Neural cell (in vitro differentiated cells): ENCODE measurements around the gene KANSL1L. TPM values are rescaled to one million over a fixed set of nuclear protein-coding genes. Genes with fewer than 3 reads are reported as not detected.

Source experiments
- H2AFZ ChIP-seq: fragments of 200-600, 300-800 bp; sonication (generic), shearing (Covaris generic); 2 replicates; pipeline ENCODE4 v1.6.0; 2014; ENCODE audit warnings: low read depth, mild to moderate bottlenecking, antibody characterized with exemption, low read length, moderate library complexity
- H3F3A ChIP-seq: fragments of 200-600 bp; shearing (Covaris generic); 2 replicates; pipeline ENCODE4 v1.6.1; 2016; ENCODE audit warnings: mild to moderate bottlenecking, moderate library complexity, mixed read lengths, antibody characterized with exemption, low read length; ENCODE audit not compliant: insufficient read depth, poor library complexity, severe bottlenecking
- H3K27ac ChIP-seq: fragments of 200-600, 300-800 bp; sonication (generic), shearing (Covaris generic); 2 replicates; pipeline ENCODE4 v1.5.1; 2014; ENCODE audit warnings: mild to moderate bottlenecking, low read length, moderate library complexity
- H3K27me3 ChIP-seq: fragments of 300-800, 200-600 bp; sonication (generic), shearing (Covaris generic); 2 replicates; pipeline ENCODE4 v1.6.0; 2014; ENCODE audit warnings: mild to moderate bottlenecking, low read depth, low read length, moderate library complexity; ENCODE audit not compliant: insufficient read depth
- H3K36me3 ChIP-seq: fragments of 300-800, 200-600 bp; sonication (generic), shearing (Covaris generic); 2 replicates; pipeline ENCODE4 v1.5.1; 2014; ENCODE audit warnings: mild to moderate bottlenecking, antibody characterized with exemption, low read length, moderate library complexity; ENCODE audit not compliant: insufficient read depth
- H3K4me2 ChIP-seq: fragments of 300-800, 200-600 bp; sonication (generic), shearing (Covaris generic); 2 replicates; pipeline ENCODE4 v1.6.0; 2014; ENCODE audit warnings: mild to moderate bottlenecking, low read length
- H3K4me3 ChIP-seq: fragments of 300-800, 200-600 bp; sonication (generic), shearing (Covaris generic); 2 replicates; pipeline ENCODE4 v1.5.1; 2014; ENCODE audit warnings: mild to moderate bottlenecking, low read length, moderate library complexity
- H3K79me2 ChIP-seq: fragments of 200-600 bp; shearing (Covaris generic); replicated peaks from 2 replicates; pipeline ENCODE4 v1.6.0; 2014; ENCODE audit warnings: mild to moderate bottlenecking, low read length, moderate library complexity; ENCODE audit not compliant: insufficient read depth
- H3K9ac ChIP-seq: fragments of 300-800, 200-600 bp; sonication (generic), shearing (Covaris generic); 2 replicates; pipeline ENCODE4 v1.6.1; 2016; ENCODE audit warnings: mild to moderate bottlenecking, low read length, mixed read lengths
- H3K9me2 ChIP-seq: fragments of 200-600 bp; shearing (Covaris generic); 2 replicates; pipeline ENCODE4 v1.6.1; 2016; ENCODE audit warnings: mild to moderate bottlenecking, low read length, mixed read lengths; ENCODE audit not compliant: insufficient read depth
- H3K9me3 ChIP-seq: fragments of 200-600, 300-800 bp; sonication (generic), shearing (Covaris generic); 2 replicates; pipeline ENCODE4 v1.6.1; 2016; ENCODE audit warnings: mild to moderate bottlenecking, mixed run types, low read length, moderate library complexity, mixed read lengths
- H4K20me1 ChIP-seq: fragments of 200-600 bp; shearing (Covaris generic); 2 replicates; pipeline ENCODE4 v1.6.1; 2016; ENCODE audit warnings: mild to moderate bottlenecking, mixed run types; ENCODE audit not compliant: insufficient read depth
- CTCF ChIP-seq: fragments of 450-650 bp; IDR thresholded peaks from 2 replicates; pipeline ENCODE4 v1.5.1; 2014; ENCODE audit warnings: antibody characterized with exemption, mild to moderate bottlenecking, moderate library complexity; ENCODE audit not compliant: poor library complexity, severe bottlenecking
- EP300 ChIP-seq: fragments of 450-650 bp; conservative IDR thresholded peaks from 2 replicates; pipeline ENCODE4 v1.6.1; 2014; ENCODE audit warnings: antibody characterized with exemption, mild to moderate bottlenecking, moderate library complexity; ENCODE audit not compliant: poor library complexity, severe bottlenecking
- EZH2 ChIP-seq: fragments of 200-600, 300-800 bp; shearing (Covaris generic), sonication (generic); IDR thresholded peaks from 2 replicates; pipeline ENCODE4 v1.6.1; 2014; ENCODE audit warnings: antibody characterized with exemption, low read length, borderline replicate concordance, mild to moderate bottlenecking; ENCODE audit not compliant: insufficient read depth, poor library complexity, severe bottlenecking
- MXI1 ChIP-seq: fragments of 450-650 bp; conservative IDR thresholded peaks from 2 replicates; pipeline ENCODE4 v1.6.1; 2014; ENCODE audit warnings: antibody characterized with exemption, mild to moderate bottlenecking; ENCODE audit not compliant: poor library complexity, severe bottlenecking
- POLR2AphosphoS5 ChIP-seq: IDR thresholded peaks from 2 replicates; pipeline ENCODE4 v1.6.1; 2012
- RAD21 ChIP-seq: fragments of 450-650 bp; conservative IDR thresholded peaks from 2 replicates; pipeline ENCODE4 v1.6.1; 2014; ENCODE audit warnings: antibody characterized with exemption, mild to moderate bottlenecking, moderate library complexity
- SMC3 ChIP-seq: fragments of 450-650 bp; conservative IDR thresholded peaks from 2 replicates; pipeline ENCODE4 v1.6.1; 2014; ENCODE audit warnings: antibody characterized with exemption, mild to moderate bottlenecking, moderate library complexity; ENCODE audit not compliant: poor library complexity
- TAF1 ChIP-seq: IDR thresholded peaks from 2 replicates; pipeline ENCODE4 v1.6.1; 2012; ENCODE audit warnings: low read depth
- polyA plus RNA-seq: library from polyadenylated mRNA; depleted of rRNA; stranded (reverse); fragments of >200 nt; gene quantifications from 2 replicates; pipeline ENCODE4 v1.2.3, GENCODE V29; 2014
- TF ChIP-seq, protein P1 (sequence below): IDR thresholded peaks from 2 replicates; pipeline ENCODE4 v1.6.1; 2012; ENCODE audit warnings: borderline replicate concordance

KANSL1L gene
- polyA plus RNA-seq, 1 donor from 2014 or later = 27.6 TPM

GRCh38 chr2:209984291-209984690, 186.9 kb downstream of the KANSL1L start:
- H3K9ac ChIP-seq = no peak overlapping the region

GRCh38 chr2:209977386-209978239, 193.6 kb downstream of the KANSL1L start:
- Histone ChIP-seq H2AFZ (no peak overlapping the region), H3K4me3 (no peak overlapping the region), H3K79me2 (no peaks in the 10 kb centered on the region), H3K9me3 (no peaks in the 10 kb centered on the region), H3K9me2 (no peaks in the 10 kb centered on the region), H4K20me1 (no peaks in the 10 kb centered on the region), H3K27ac (no peak overlapping the region), H3K27me3 (no peaks in the 10 kb centered on the region), H3K4me2 (no peak overlapping the region), H3K36me3 (no peaks in the 10 kb centered on the region), H3K9ac (no peak overlapping the region), H3F3A (no peaks in the 10 kb centered on the region)
- TF ChIP-seq SMC3 (peak; percentile 80), RAD21 (peak; percentile 78), CTCF (peak; percentile 70)
- TF ChIP-seq, protein P1, sequence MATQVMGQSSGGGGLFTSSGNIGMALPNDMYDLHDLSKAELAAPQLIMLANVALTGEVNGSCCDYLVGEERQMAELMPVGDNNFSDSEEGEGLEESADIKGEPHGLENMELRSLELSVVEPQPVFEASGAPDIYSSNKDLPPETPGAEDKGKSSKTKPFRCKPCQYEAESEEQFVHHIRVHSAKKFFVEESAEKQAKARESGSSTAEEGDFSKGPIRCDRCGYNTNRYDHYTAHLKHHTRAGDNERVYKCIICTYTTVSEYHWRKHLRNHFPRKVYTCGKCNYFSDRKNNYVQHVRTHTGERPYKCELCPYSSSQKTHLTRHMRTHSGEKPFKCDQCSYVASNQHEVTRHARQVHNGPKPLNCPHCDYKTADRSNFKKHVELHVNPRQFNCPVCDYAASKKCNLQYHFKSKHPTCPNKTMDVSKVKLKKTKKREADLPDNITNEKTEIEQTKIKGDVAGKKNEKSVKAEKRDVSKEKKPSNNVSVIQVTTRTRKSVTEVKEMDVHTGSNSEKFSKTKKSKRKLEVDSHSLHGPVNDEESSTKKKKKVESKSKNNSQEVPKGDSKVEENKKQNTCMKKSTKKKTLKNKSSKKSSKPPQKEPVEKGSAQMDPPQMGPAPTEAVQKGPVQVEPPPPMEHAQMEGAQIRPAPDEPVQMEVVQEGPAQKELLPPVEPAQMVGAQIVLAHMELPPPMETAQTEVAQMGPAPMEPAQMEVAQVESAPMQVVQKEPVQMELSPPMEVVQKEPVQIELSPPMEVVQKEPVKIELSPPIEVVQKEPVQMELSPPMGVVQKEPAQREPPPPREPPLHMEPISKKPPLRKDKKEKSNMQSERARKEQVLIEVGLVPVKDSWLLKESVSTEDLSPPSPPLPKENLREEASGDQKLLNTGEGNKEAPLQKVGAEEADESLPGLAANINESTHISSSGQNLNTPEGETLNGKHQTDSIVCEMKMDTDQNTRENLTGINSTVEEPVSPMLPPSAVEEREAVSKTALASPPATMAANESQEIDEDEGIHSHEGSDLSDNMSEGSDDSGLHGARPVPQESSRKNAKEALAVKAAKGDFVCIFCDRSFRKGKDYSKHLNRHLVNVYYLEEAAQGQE = no peak

More at GRCh38 chr2:209984291-209984690, 186.9 kb downstream of the KANSL1L start:
- Histone ChIP-seq H3K36me3 (no peaks in the 10 kb centered on the region), H3F3A (no peaks in the 10 kb centered on the region), H3K27ac (no peak overlapping the region), H2AFZ (no peak overlapping the region), H3K9me3 (no peaks in the 10 kb centered on the region), H3K79me2 (no peaks in the 10 kb centered on the region), H4K20me1 (no peaks in the 10 kb centered on the region), H3K4me3 (no peak overlapping the region), H3K27me3 (no peaks in the 10 kb centered on the region), H3K4me2 (no peak overlapping the region), H3K9me2 (no peaks in the 10 kb centered on the region)
- TF ChIP-seq MXI1 = no peak
- TF ChIP-seq SMC3 = no peak
- TF ChIP-seq EZH2 = no peak
- TF ChIP-seq EP300 = no peak
- no peak for TF ChIP-seq CTCF
- no peak for TF ChIP-seq RAD21
- TF ChIP-seq, protein P1 = no peak
- no peak for TF ChIP-seq POLR2AphosphoS5
- no peak for TF ChIP-seq TAF1
